ENCODE data around the gene FAAH2. TPM values are rescaled to one million over a fixed set of nuclear protein-coding genes. Genes with fewer than 3 reads are reported as not detected.
"Not testable (repeated sequence)": the region's sequence is repeated elsewhere in the genome, so short reads cannot be mapped to it uniquely, and the experiment has no call there.

The FAAH2 gene
- total RNA-seq, 2 experiments from 2014 or later, result not detected

DNA sequence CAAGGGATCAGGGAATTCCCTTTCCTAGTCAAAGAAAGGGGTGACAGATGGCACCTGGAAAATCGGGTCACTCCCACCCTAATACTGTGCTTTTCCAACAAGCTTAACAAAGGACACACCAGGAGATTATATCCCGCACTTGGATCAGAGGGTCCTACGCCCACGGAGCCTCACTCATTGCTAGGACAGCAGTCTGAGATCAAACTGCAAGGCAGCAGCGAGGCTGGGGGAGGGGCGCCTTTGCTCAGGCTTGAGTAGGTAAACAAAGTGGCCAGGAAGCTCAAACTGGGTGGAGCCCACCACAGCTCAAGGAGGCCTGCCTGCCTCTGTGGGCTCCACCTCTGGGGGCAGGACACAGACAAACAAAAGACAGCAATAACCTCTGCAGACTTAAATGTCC, 9.2 kb downstream of the FAAH2 start:
- H3K4me3 Mint-ChIP-seq; H3K9me3 Mint-ChIP-seq (ENCODE audit: insufficient read depth); POLR2A ChIA-PET; H3K27ac Mint-ChIP-seq; H3K4me1 Mint-ChIP-seq (ENCODE audit: low read depth); CTCF ChIA-PET; H3K36me3 Mint-ChIP-seq (ENCODE audit: low read depth); ATAC-seq; H3K27me3 Mint-ChIP-seq (ENCODE audit: low read depth): not testable (repeated sequence)
- peak; percentile 19 for DNase-seq

DNA sequence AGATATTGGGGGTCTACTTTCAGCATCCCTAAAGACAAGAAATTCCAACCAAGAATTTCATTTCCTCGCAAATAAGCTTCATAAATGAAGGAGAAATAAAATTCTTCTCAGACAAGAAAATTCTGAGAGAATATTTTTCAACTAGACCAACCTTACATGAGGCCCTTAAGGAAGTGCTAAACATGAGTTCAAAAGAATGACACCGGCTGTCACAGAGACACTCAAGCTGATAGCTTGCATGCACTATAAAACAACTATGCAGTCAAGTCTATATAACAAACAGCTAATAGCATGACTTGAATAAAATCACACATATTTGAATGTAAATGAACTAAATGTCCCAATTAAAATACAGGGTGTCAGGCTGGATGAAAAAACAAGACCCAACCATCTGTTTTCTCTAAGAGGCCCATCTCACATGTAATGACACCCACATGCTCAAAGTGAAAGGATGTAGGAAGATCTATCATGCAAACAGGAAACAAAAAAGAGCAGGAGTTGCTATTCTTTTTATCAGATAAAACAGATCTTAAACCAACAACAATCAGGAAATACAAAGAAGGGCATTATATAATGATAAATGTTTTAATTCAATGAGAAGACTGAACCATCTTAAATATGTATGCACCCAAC, 27.2 kb downstream of the FAAH2 start:
- Mint-ChIP-seq H3K36me3 (ENCODE audit: low read depth) (no peaks in the 10 kb centered on the region), H3K4me1 (ENCODE audit: low read depth) (peaks cover 3% of the 10 kb centered on the region), H3K27me3 (ENCODE audit: low read depth) (no peaks in the 10 kb centered on the region), H3K9me3 (ENCODE audit: insufficient read depth) (peaks cover 11% of the 10 kb centered on the region), H3K4me3 (no peak overlapping the region), H3K27ac (no peak overlapping the region)
- POLR2A ChIA-PET, result no interaction called here
- DNase-seq, result no peak
- CTCF ChIA-PET, result no interaction called here
- no peak for ATAC-seq

DNA sequence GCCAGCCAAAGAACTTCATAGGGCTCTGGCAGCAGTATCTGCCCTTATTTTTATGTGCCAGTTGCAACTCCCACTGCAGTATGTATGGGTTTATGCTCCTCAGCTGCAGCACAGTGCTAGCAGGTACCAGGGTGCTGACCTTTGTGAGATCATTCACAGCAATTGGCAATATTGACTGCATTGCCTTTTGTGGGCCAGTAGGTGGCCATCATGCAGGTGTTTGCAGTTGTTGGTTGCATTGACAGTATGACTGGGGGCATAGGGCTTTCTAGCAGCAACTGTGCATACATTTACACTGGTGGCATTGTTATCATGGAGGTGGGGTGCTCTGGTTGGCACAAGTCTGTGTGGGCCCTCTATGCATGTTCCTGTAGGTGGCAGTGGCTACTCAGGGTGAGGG, 42.5 kb downstream of the FAAH2 start:
- no peaks in the 10 kb centered on the region for H3K27me3 Mint-ChIP-seq (ENCODE audit: low read depth)
- no peaks in the 10 kb centered on the region for H3K4me1 Mint-ChIP-seq (ENCODE audit: low read depth)
- no peaks in the 10 kb centered on the region for H3K9me3 Mint-ChIP-seq (ENCODE audit: insufficient read depth)
- CTCF ChIA-PET, result no interaction called here
- no peak overlapping the region for H3K4me3 Mint-ChIP-seq
- DNase-seq (no peak), ATAC-seq (no peak)
- no peak overlapping the region for H3K27ac Mint-ChIP-seq
- no peaks in the 10 kb centered on the region for H3K36me3 Mint-ChIP-seq (ENCODE audit: low read depth)
- POLR2A ChIA-PET, result no interaction called here

DNA sequence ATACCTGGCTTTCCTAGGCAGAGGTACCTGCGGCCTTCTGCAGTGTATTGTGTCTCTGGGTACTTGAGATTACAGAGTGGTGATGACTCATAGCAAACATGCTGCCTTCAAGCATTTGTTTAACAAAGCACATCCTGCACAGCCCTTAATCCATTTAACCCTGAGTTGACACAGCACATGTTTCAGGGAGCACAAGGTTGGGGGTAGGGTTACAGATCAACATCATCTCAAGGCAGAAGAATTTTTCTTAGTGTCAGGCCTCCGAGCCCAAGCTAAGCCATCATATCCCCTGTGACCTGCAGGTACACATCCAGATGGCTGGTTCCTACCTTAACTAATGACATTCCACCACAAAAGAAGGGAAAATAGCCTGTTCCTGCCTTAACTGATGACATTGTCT, 49.3 kb downstream of the FAAH2 start:
- H3K4me3 Mint-ChIP-seq; H3K27me3 Mint-ChIP-seq (ENCODE audit: low read depth); POLR2A ChIA-PET; ATAC-seq; H3K9me3 Mint-ChIP-seq (ENCODE audit: insufficient read depth); H3K4me1 Mint-ChIP-seq (ENCODE audit: low read depth); H3K36me3 Mint-ChIP-seq (ENCODE audit: low read depth); CTCF ChIA-PET; DNase-seq; H3K27ac Mint-ChIP-seq: not testable (repeated sequence)

DNA sequence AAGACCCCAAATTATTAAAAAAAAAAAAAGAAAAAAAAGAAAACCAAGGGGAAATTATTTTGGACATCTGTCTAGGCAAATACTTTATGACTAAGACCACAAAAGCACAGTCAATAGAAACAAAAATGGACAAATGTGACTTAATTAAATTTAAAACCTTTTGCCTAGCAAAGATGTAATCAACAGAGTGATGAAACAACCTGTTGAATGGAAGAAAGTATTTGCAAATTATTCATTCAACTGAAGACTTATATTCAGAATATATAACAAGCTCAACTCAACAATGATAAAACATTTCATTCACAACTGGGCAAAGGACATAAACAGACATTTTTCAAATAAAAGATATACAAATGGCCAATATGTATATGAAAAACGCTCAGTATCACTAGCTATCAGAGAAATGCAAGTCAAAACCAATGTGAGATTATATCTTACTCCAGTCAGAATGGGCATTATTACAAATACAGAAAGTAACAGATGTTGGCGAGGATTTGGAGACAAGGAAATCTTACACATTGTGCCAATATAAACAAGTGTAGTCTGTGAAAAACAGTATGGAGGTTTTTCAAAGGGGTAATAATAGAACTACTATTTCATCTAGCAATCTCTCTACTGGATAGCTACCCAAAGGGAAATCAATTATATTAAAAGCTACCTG, 67.1 kb downstream of the FAAH2 start:
- no peaks in the 10 kb centered on the region for H3K9me3 Mint-ChIP-seq (ENCODE audit: insufficient read depth)
- no peak overlapping the region for H3K27ac Mint-ChIP-seq
- H3K36me3 Mint-ChIP-seq (ENCODE audit: low read depth), result no peaks in the 10 kb centered on the region
- POLR2A ChIA-PET, result no interaction called here
- CTCF ChIA-PET, result no interaction called here
- DNase-seq, result no peak
- no peak for ATAC-seq
- H3K4me3 Mint-ChIP-seq, result no peak overlapping the region
- H3K4me1 Mint-ChIP-seq (ENCODE audit: low read depth), result no peaks in the 10 kb centered on the region
- H3K27me3 Mint-ChIP-seq (ENCODE audit: low read depth), result no peaks in the 10 kb centered on the region

DNA sequence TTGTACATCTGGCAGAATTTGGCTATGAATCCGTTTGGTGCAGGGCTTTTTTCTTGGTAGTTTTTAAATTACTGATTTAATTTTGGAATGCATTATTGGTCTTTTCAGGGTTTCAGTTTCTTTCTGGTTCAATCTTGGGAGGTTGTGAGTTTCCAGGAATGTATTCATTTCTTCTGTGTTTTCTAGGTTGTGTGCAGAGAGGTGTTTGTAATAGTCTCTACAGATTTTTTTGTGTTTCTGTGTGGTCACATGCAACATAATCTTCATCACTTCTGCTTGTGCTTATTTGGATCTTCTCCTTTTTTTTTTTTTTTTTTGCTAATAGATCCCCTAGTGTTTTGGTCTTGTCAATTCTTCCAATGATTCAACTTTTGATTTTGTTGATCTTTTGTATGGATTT, 77.6 kb downstream of the FAAH2 start:
- Mint-ChIP-seq H3K27me3 (ENCODE audit: low read depth) (no peaks in the 10 kb centered on the region), H3K4me3 (no peak overlapping the region), H3K4me1 (ENCODE audit: low read depth) (no peaks in the 10 kb centered on the region), H3K9me3 (ENCODE audit: insufficient read depth) (no peaks in the 10 kb centered on the region), H3K27ac (no peak overlapping the region), H3K36me3 (ENCODE audit: low read depth) (no peaks in the 10 kb centered on the region)
- DNase-seq (no peak), ATAC-seq (no peak)
- ChIA-PET POLR2A (no interaction called here), CTCF (no interaction called here)

DNA sequence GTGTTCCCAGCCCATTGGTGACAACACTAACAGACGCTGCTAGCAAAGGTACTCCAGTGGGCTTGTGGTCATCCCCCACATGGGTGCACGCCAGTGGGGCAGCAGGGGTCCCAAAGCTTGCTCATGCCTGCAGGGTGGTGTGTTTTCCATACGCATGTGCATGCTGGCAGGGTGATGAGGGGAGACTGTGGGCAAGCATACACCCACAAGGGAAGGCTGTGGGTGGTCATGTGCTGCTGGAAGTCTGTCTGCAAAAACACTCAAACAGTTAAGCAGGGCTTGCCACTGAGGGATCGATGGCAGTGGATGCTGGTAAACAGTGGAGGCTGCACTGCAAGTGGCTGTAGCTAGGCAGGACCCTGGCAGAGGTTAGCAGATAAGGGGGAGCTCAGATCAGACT, 79.9 kb downstream of the FAAH2 start:
- Mint-ChIP-seq H3K4me3 (no peak overlapping the region), H3K4me1 (ENCODE audit: low read depth) (no peaks in the 10 kb centered on the region), H3K36me3 (ENCODE audit: low read depth) (no peaks in the 10 kb centered on the region), H3K27me3 (ENCODE audit: low read depth) (no peaks in the 10 kb centered on the region), H3K27ac (no peak overlapping the region), H3K9me3 (ENCODE audit: insufficient read depth) (no peaks in the 10 kb centered on the region)
- ChIA-PET POLR2A (no interaction called here), CTCF (no interaction called here)
- ATAC-seq (no peak), DNase-seq (no peak)

DNA sequence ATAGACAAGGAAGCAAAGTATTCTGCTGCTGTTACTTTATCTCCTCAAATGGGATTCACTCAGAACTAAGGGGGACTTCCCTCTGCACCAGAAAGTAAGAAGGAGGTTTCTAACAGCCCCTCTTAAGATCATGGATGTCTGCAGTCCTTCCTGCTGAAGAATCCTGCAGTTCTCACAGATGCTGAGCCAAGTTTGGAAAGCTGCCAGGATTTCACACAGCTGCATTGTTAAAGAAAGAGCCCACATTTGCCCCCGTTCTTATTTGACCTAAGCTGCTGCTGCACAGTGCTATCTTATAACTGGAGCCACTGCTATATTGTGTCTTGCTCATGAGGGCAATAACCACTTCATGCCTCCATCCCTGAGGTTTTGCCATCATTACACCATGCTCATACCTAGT, 81.1 kb downstream of the FAAH2 start:
- Mint-ChIP-seq H3K27ac (no peak overlapping the region), H3K36me3 (ENCODE audit: low read depth) (no peaks in the 10 kb centered on the region), H3K4me3 (no peak overlapping the region), H3K27me3 (ENCODE audit: low read depth) (no peaks in the 10 kb centered on the region), H3K9me3 (ENCODE audit: insufficient read depth) (no peaks in the 10 kb centered on the region), H3K4me1 (ENCODE audit: low read depth) (no peaks in the 10 kb centered on the region)
- ChIA-PET POLR2A (no interaction called here), CTCF (no interaction called here)
- no peak for DNase-seq
- ATAC-seq, result no peak

DNA sequence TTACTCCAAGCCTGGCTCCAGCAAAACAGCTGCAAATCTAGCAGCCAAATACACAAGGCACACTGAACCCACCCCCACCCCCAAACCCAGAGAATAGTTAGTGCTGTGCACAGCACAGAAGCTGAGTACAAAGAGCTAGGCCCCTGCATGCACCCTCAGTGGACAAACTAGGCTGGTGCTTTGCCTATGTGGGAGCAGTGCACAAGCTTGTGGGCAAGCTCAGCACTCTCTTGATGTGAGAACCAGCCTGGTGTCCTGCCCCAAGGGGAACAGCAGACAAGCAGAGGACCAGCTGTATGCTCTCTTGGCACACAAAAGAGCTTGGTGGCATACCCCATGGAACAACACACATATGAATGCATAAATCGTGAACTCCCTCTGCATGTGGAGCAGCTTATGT, 81.7 kb downstream of the FAAH2 start:
- CTCF ChIA-PET, result no interaction called here
- DNase-seq (no peak), ATAC-seq (no peak)
- Mint-ChIP-seq H3K4me1 (ENCODE audit: low read depth) (no peaks in the 10 kb centered on the region), H3K27ac (no peak overlapping the region), H3K9me3 (ENCODE audit: insufficient read depth) (no peaks in the 10 kb centered on the region), H3K27me3 (ENCODE audit: low read depth) (no peaks in the 10 kb centered on the region), H3K4me3 (no peak overlapping the region), H3K36me3 (ENCODE audit: low read depth) (no peaks in the 10 kb centered on the region)
- POLR2A ChIA-PET, result no interaction called here

DNA sequence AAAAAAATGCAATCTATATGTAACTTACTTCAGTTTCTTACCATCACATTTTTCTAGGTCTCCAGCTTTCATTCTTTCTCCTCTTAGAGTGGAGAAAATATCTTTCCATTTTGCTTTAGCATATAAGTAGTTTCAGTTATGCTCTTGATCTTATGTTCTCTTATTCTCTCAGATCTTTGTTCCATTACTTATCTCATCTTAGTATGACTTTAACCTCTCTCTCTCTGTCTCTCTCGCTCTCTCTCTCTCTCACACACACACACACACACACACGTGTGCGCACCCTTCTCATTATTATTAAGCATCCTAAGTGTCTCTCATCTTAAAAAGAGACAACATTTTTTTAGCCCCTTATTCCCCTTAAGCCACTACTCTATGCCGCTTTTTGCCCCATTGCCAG, 92.8 kb downstream of the FAAH2 start:
- POLR2A ChIA-PET, result no interaction called here
- DNase-seq (no peak), ATAC-seq (no peak)
- Mint-ChIP-seq H3K4me1 (ENCODE audit: low read depth) (no peaks in the 10 kb centered on the region), H3K9me3 (ENCODE audit: insufficient read depth) (no peaks in the 10 kb centered on the region), H3K36me3 (ENCODE audit: low read depth) (no peaks in the 10 kb centered on the region), H3K27me3 (ENCODE audit: low read depth) (no peaks in the 10 kb centered on the region), H3K27ac (no peak overlapping the region), H3K4me3 (no peak overlapping the region)
- CTCF ChIA-PET, result no interaction called here

DNA sequence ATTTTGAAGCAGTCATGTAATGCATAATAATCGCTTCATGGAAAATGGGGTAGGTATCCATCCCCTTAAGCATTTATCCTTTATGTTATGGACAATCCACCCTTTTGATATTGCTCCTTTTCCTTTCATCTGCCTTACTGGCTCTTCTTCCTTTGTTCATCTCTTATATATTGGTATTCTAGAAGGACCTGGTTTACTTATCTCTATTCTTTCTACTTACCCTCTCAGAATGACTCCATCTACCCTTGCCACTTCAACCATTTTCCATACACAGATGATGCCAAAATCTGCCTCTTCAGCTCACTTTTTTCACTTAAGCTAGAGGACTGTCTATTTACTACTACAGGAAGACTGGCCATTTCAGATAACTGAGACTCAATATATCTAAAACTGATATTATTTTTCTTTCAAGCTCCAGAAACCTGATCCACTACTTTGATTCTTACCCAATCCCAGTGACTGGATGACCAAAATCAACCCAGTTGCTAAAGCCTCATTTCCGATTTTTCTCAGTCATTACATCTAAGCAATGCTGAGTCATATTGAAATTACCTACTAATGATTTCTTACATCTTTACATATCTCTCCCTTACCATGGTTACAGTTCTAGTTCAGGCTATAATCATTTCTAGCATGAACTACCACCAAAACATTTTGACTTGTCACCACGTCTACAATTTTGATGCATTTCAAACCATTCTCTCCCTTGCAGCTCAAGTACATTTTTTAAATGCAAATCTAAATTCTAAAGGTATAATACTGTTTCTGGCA, 93.7 kb downstream of the FAAH2 start:
- Mint-ChIP-seq H3K9me3 (ENCODE audit: insufficient read depth) (no peaks in the 10 kb centered on the region), H3K4me3 (no peak overlapping the region), H3K4me1 (ENCODE audit: low read depth) (no peaks in the 10 kb centered on the region), H3K36me3 (ENCODE audit: low read depth) (no peaks in the 10 kb centered on the region), H3K27ac (no peak overlapping the region), H3K27me3 (ENCODE audit: low read depth) (no peaks in the 10 kb centered on the region)
- DNase-seq (no peak), ATAC-seq (no peak)
- CTCF ChIA-PET, result no interaction called here
- POLR2A ChIA-PET, result no interaction called here

DNA sequence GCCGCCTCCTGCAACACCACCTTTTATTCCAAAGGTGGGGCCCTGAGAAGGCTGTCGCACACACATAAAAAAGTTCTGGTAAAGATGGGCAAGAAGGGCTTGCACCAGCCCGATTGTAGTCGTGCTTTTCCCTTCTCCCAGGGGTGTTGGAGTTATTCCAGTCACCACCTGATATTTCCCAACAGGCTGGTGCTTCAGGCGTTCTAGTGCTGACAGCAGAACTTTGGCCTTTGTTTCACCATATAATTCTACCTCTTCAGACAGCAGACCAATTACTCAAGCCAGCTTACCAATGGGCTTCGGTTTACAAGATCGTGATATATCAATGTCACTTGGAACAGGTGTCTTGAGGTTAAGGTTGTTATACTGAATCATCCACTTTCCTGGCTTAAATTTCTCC, 107.7 kb downstream of the FAAH2 start:
- POLR2A ChIA-PET; H3K36me3 Mint-ChIP-seq (ENCODE audit: low read depth); CTCF ChIA-PET; H3K4me1 Mint-ChIP-seq (ENCODE audit: low read depth); ATAC-seq; H3K27me3 Mint-ChIP-seq (ENCODE audit: low read depth); DNase-seq; H3K27ac Mint-ChIP-seq; H3K4me3 Mint-ChIP-seq; H3K9me3 Mint-ChIP-seq (ENCODE audit: insufficient read depth): not testable (repeated sequence)

DNA sequence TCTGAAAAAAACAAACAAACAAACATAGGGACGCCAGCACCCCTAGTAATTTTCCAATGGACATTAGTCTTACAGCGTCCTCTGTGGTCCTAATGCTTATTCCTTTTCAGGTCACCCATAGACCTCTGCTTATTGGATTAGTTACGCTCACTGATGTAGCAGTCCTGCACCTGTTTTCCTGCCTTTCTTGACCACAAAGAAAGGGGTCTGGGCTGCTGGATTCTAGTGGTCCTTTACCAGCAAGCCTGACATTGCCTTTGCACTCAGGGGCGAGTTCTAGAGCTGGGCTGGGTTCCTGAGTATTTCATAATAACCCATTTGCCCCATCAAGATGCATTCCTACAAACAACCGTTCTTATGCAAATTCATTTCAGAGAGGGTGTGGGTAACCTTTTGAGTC, 116.7 kb downstream of the FAAH2 start:
- H3K27me3 Mint-ChIP-seq (ENCODE audit: low read depth); DNase-seq; CTCF ChIA-PET; H3K36me3 Mint-ChIP-seq (ENCODE audit: low read depth); POLR2A ChIA-PET; H3K4me3 Mint-ChIP-seq; H3K4me1 Mint-ChIP-seq (ENCODE audit: low read depth); H3K27ac Mint-ChIP-seq; ATAC-seq; H3K9me3 Mint-ChIP-seq (ENCODE audit: insufficient read depth): not testable (repeated sequence)
